AG20443 (cell line): ENCODE data around the gene ERMARD.

Source experiments
- DNase-seq: peaks from one replicate; pipeline ENCODE4 v3.0.0; 2012; ENCODE audit warnings: low spot score, mixed read lengths

The ERMARD gene

GRCh38 chr6:169825558-169826225 is 74.3 kb downstream of the ERMARD start:
- no peak for DNase-seq

- DNase-seq = no peak
Observed at GRCh38 chr6:169826697-169827096, 75.3 kb downstream of the ERMARD start.

GRCh38 chr6:169827290-169827717 is 75.9 kb downstream of the ERMARD start:
- no peak for DNase-seq

GRCh38 chr6:169828176-169828575 is 76.8 kb downstream of the ERMARD start:
- no peak for DNase-seq

DNA sequence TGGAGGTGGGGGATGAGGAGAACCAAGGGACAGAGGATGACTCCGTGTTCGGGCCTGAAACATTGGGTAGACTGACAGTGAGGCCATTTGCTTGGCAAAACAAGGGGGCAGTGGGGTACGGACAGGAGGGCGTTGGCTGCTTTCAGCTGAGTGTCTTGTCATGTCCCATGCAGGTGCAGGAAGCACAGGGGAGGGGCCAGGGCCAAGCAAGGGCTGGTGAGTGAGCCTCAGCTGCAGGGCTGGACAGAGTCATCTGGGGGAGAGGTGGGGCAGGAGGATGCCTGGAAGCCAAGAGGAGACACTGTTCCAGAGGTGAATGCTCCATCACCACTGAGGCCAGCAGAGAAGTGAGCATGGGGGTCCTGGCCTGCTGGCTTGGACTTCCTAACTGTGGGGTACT is 78.4 kb downstream of the ERMARD start:
- no peak for DNase-seq

- DNase-seq = no peak
Observed at GRCh38 chr6:169830876-169831275, 79.5 kb downstream of the ERMARD start.
